T follicular helper cell (primary cell): ENCODE measurements around the gene DENND1C.
A peak's percentile ranks its signal among the peaks of the same experiment; 100 is the strongest.

Experiments used
- DNase-seq: peaks from one replicate; pipeline ENCODE4 v3.0.0-alpha.2; 2020; ENCODE audit warnings: low read depth

The DENND1C gene

GRCh38 chr19:6478815-6479214 lies 2.8 kb downstream of the DENND1C start:
- DNase-seq: no peak

- no peak for DNase-seq
Observed at GRCh38 chr19:6476896-6477431, 4.6 kb downstream of the DENND1C start.

GRCh38 chr19:6476155-6476895 lies 5.3 kb downstream of the DENND1C start:
- DNase-seq: peak; percentile 66

GRCh38 chr19:6475321-6476108 lies 6.1 kb downstream of the DENND1C start:
- no peak for DNase-seq

- no peak for DNase-seq
Observed at GRCh38 chr19:6473647-6474046, 7.9 kb downstream of the DENND1C start.

- no peak for DNase-seq
Observed at GRCh38 chr19:6472713-6473112, 8.9 kb downstream of the DENND1C start.

GRCh38 chr19:6471076-6471475 lies 10.5 kb downstream of the DENND1C start:
- DNase-seq: no peak

- no peak for DNase-seq
Observed at GRCh38 chr19:6470173-6470572, 11.4 kb downstream of the DENND1C start.

GRCh38 chr19:6467384-6467783 lies 14.2 kb downstream of the DENND1C start:
- no peak for DNase-seq

GRCh38 chr19:6466526-6467248 lies 14.9 kb downstream of the DENND1C start:
- DNase-seq: no peak

GRCh38 chr19:6465663-6466062 lies 15.9 kb downstream of the DENND1C start:
- DNase-seq: no peak

GRCh38 chr19:6465006-6465405 lies 16.6 kb downstream of the DENND1C start:
- no peak for DNase-seq

GRCh38 chr19:6464070-6464873 lies 17.3 kb downstream of the DENND1C start, which contains the start of gene CRB3:
CRB3 (plus strand) TSS chr19:6464271; CDS start chr19:6464702, 431 bp downstream.
- DNase-seq: peak; percentile 50

GRCh38 chr19:6460099-6460884 lies 21.3 kb downstream of the DENND1C start:
- DNase-seq: peak; percentile 95

GRCh38 chr19:6459262-6460098 lies 22.1 kb downstream of the DENND1C start, which contains the start of gene SLC25A23:
SLC25A23 (minus strand) TSS chr19:6459792; CDS start chr19:6459628, 164 bp downstream.
- peak; percentile 44 for DNase-seq

GRCh38 chr19:6458695-6459261 lies 22.8 kb downstream of the DENND1C start:
- no peak for DNase-seq

GRCh38 chr19:6457958-6458694 lies 23.5 kb downstream of the DENND1C start:
- DNase-seq: no peak

GRCh38 chr19:6455924-6456323 lies 25.7 kb downstream of the DENND1C start:
- no peak for DNase-seq
